Neural cell (in vitro differentiated cells): ENCODE measurements around the gene DSCAM.

ENCODE experiments used
- EP300 ChIP-seq: fragments of 450-650 bp; conservative IDR thresholded peaks from 2 replicates; pipeline ENCODE4 v1.6.1; 2014; ENCODE audit warnings: antibody characterized with exemption, mild to moderate bottlenecking, moderate library complexity; ENCODE audit not compliant: poor library complexity, severe bottlenecking
- EZH2 ChIP-seq: fragments of 200-600, 300-800 bp; shearing (Covaris generic), sonication (generic); IDR thresholded peaks from 2 replicates; pipeline ENCODE4 v1.6.1; 2014; ENCODE audit warnings: antibody characterized with exemption, low read length, borderline replicate concordance, mild to moderate bottlenecking; ENCODE audit not compliant: insufficient read depth, poor library complexity, severe bottlenecking
- POLR2AphosphoS5 ChIP-seq: IDR thresholded peaks from 2 replicates; pipeline ENCODE4 v1.6.1; 2012
- TF ChIP-seq, protein P1 (sequence below): fragments of 450-650 bp; IDR thresholded peaks from 2 replicates; pipeline ENCODE4 v1.5.1; 2014; ENCODE audit warnings: antibody characterized with exemption, mild to moderate bottlenecking, moderate library complexity; ENCODE audit not compliant: poor library complexity, severe bottlenecking
- TF ChIP-seq, protein P2 (sequence below): IDR thresholded peaks from 2 replicates; pipeline ENCODE4 v1.6.1; 2012; ENCODE audit warnings: borderline replicate concordance

DNA sequence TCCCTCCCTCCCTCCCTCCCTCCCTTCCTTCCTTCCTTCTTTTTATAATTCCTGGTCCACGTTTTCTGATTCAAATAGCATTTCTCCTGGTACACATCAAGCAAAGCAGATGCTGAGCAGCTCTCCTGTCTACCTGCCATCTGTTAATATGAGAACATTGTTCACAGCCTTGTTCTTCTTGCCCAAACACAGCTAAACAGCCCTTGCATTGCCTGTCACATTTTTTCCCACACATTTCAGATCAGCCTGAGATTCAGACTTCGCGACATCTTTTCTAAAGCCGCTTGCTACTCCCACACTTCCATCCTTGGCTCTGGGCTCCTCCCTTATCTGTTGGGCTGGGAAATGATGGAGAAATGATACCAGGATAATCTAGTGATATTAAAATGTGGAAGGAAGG lies 779.2 kb downstream of the DSCAM start:
- TF ChIP-seq EZH2 = no peak
- TF ChIP-seq POLR2AphosphoS5 = peak; percentile 17
- TF ChIP-seq, protein P1, sequence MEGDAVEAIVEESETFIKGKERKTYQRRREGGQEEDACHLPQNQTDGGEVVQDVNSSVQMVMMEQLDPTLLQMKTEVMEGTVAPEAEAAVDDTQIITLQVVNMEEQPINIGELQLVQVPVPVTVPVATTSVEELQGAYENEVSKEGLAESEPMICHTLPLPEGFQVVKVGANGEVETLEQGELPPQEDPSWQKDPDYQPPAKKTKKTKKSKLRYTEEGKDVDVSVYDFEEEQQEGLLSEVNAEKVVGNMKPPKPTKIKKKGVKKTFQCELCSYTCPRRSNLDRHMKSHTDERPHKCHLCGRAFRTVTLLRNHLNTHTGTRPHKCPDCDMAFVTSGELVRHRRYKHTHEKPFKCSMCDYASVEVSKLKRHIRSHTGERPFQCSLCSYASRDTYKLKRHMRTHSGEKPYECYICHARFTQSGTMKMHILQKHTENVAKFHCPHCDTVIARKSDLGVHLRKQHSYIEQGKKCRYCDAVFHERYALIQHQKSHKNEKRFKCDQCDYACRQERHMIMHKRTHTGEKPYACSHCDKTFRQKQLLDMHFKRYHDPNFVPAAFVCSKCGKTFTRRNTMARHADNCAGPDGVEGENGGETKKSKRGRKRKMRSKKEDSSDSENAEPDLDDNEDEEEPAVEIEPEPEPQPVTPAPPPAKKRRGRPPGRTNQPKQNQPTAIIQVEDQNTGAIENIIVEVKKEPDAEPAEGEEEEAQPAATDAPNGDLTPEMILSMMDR = no peak
- TF ChIP-seq EP300 = no peak
- TF ChIP-seq, protein P2, sequence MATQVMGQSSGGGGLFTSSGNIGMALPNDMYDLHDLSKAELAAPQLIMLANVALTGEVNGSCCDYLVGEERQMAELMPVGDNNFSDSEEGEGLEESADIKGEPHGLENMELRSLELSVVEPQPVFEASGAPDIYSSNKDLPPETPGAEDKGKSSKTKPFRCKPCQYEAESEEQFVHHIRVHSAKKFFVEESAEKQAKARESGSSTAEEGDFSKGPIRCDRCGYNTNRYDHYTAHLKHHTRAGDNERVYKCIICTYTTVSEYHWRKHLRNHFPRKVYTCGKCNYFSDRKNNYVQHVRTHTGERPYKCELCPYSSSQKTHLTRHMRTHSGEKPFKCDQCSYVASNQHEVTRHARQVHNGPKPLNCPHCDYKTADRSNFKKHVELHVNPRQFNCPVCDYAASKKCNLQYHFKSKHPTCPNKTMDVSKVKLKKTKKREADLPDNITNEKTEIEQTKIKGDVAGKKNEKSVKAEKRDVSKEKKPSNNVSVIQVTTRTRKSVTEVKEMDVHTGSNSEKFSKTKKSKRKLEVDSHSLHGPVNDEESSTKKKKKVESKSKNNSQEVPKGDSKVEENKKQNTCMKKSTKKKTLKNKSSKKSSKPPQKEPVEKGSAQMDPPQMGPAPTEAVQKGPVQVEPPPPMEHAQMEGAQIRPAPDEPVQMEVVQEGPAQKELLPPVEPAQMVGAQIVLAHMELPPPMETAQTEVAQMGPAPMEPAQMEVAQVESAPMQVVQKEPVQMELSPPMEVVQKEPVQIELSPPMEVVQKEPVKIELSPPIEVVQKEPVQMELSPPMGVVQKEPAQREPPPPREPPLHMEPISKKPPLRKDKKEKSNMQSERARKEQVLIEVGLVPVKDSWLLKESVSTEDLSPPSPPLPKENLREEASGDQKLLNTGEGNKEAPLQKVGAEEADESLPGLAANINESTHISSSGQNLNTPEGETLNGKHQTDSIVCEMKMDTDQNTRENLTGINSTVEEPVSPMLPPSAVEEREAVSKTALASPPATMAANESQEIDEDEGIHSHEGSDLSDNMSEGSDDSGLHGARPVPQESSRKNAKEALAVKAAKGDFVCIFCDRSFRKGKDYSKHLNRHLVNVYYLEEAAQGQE = peak; percentile 37
